GM19463 (cell line): ENCODE data around the gene ADCY9.
"Not testable (repeated sequence)": the region's sequence is repeated elsewhere in the genome, so short reads cannot be mapped to it uniquely, and the experiment has no call there.

Source experiments
- ATAC-seq: cut with Tn5 transposase; IDR thresholded peaks from one replicate; pipeline ENCODE4 v1.9.1; 2021; ENCODE audit warnings: mild to moderate bottlenecking, moderate library complexity; ENCODE audit not compliant: unreplicated experiment

ADCY9 gene

GRCh38 chr16:3983081-3983520 is 133.1 kb downstream of the ADCY9 start:
- no peak for ATAC-seq

DNA sequence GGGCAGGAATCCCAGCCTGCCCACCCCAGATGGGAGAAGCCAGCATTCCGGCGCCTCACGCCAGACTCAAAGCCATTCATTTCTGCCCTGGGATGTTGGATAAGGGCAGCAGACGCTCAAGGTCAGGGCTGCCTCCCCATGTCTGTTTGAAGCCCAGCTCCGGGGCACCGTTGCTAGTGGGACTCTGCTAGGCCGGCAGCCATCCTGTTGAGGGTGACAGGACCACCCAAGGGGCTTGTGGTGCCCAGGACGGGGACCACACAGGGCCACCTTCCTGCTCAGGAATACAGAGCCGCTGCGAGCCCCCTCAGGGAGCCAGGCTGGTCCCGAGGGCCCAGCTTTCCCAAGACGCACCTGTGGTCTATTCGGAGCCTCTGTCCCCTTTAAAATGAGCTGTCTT is 134.0 kb downstream of the ADCY9 start:
- ATAC-seq = no peak

- no peak for ATAC-seq
These were observed 135.8 kb downstream of the ADCY9 start for GRCh38 chr16:3980253-3981111.

- no peak for ATAC-seq
These were observed 136.7 kb downstream of the ADCY9 start for GRCh38 chr16:3979518-3979917.

DNA sequence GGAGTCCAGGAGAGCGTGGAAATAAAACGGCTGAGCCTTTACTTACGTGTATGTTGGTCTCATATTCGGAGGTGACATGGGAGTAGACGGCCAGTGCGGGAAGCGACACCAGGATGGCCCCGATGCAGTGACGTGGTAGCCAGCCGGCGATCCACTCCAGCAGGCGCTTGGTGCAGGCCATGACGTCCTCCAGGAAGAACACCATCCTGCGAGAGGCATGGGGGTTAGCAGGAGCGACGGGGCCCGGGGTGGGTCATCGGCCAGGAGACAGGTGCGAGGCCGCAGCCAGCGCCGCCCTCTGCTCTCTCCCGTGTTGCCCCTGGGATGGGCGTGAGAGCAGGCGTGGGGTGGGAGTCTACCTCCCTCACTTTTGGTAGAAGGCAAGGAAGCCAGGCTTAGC is 137.2 kb downstream of the ADCY9 start:
- ATAC-seq = no peak

GRCh38 chr16:3977376-3977775 is 138.9 kb downstream of the ADCY9 start:
- no peak for ATAC-seq

DNA sequence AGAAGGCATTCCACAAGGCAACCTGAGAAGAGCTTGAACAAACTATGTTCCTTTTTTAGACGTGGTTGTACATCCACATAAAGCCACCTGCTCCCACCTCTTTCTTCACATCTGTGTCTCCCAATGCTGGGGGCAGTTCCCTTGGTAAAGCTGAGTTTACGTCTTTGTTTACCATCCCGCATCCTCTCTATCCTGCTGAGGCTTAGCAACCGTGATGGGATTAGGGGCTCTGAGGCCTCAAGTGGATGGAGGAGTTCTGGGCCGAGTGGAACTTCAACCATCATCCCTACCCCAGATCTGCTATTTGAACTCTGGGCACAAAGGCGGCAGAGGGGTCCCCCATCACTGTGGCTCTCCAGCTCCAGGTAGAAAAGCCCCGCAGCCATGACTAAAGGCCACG is 141.5 kb downstream of the ADCY9 start:
- no peak for ATAC-seq

DNA sequence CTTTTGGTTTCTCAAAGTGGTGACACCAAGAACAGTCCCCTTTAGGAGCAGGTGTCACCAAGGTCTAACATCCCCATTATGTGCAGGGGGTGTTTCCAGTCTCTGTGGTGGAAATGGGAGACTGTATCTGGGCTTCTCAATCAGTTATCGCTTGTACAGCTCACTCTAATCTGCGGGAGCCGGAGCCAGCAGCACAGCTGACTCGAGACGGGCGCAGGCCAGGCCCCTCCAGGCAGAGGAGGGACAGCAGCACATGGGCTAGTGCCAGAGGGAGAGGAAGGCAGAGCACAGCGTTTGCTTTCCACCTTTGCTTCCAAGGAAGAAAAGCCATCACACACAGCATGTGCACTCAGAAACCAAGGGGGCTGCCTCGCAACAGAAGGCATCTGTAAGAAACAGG is 144.5 kb downstream of the ADCY9 start:
- ATAC-seq = no peak

DNA sequence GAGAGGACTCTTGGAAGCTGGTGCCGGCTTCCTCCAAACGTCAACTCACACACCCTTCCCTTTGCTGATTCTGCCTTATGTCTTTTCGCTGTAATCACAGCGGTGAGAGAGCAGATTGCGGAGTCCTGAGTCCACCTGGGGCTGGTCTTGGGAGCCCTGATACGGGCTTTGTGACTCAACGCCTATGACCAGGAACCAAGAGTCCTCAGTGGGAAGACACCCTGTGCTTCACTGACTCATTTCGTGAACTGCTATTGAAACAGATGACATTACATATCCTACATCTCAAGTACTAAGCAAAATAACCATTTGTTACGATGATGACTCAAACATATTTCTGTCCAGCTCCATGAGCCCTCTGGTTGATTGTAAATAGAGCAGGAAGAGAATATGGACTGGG is 145.0 kb downstream of the ADCY9 start:
- ATAC-seq = peak; percentile 47

DNA sequence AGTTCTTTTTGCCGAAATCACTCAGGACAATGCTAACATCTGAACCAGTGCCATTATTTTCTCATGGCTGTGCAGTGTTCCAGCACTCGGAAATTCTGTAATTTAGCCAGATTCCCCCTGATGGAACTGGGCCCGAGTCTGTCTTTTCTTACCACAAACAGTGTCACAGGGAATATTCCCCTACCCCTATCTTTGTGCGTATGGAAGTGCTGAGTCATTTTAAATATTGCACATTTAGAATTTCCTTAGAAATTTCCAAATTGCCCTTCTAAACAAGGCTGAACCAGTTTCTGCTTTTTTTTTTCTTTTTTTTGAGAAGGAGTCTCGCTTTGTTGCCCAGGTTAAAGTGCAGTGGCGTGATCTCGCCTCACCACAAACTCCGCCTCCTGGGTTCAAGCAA is 147.7 kb downstream of the ADCY9 start:
- no peak for ATAC-seq

DNA sequence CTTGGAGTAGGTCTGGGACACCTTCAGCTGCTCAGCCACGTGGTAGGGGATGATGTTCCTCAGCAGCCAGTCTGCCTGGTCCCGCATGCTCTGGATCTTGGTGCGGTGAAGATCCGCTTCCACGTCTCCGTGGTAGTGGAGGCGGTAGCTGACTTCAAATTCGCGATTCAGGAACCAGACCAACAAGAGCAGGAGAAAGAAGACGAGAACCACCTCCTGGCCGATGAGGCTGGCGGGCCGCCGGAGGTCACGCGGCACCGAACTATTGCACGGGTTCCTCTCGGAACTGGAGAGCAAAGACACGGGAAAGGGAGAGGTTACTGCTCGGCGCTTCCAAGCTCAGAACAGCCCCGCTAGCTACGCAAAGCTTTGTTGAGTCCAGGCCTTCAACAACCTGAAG is 149.6 kb downstream of the ADCY9 start:
- ATAC-seq = no peak

DNA sequence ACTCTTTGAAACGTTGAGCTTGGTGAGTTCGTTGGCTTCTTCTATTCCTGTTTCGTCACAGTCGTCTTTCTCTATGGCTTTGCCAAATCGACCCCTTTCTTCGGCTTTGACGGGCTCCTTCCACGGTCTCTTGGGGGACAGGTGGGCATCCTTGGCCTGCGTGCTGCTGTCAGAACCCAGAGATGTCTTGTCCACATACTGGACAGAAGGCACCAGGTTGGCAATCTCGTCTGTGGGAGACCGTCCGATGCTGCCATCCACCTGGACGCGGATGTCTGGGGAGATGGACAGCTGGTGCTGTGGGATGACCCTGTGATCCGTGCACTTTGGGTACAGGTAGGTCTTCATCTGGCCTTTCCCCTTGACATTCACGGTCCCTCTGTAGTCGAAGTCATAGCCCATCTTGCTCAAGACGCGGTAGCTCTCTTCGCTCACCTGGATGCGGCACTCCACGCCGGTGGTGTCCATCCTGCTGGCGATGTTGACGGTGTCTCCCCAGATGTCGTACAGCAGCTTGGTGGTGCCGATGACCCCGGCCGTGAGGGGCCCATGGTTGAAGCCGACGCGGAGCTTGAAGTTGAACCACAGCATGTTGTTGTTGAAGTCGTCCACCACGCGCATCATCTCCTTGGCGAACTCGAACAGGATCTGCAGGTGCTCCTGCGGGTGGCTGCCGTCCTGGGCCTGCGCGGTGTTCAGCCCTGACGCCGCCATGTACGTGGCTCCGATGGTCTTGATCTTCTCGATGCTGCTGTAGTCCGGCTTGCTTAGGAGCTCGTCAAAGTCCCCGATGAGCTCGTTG is 150.3 kb downstream of the ADCY9 start:
- no peak for ATAC-seq

GRCh38 chr16:3965306-3965705 is 150.9 kb downstream of the ADCY9 start:
- no peak for ATAC-seq

GRCh38 chr16:3964686-3965290 is 151.5 kb downstream of the ADCY9 start:
- no peak for ATAC-seq

DNA sequence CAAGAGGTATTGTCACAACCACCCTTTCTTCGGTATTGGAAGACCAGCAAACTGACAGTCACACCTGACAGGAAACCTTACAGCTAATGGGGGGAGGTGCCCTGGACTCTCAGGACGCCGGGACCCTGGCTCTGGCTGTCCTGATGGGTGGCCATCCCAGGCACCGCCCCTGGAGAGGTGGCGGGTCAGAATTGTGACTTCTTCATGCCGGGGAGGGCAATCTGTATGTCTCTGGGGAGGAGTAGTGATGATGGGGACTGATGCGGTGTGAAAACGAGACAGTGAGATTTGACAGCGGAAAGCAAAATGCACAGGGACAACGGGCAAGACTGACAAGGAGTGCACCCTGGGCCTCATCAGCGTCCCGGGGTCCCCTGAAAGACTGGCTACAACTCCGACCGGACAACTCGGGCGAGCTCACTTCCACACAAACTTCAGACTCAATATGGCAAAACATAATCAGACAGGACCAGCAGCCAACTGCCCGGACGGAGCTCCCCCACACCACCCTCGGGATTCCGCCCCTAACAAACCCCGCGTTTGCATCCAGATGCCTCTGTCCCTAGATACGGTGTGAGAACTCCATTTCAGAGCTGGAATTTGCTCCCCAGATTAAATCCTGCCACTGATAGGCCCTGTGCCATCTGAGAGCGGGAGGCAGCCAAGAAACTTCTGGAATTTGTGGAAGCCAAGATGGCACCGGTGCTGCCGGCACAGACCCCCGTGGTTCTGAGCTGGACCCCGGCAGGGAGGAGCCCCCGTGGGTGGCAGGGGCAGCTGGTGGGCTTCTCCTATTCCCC is 152.2 kb downstream of the ADCY9 start:
- ATAC-seq = no peak

- no peak for ATAC-seq
These were observed 153.0 kb downstream of the ADCY9 start for GRCh38 chr16:3963203-3963602.

DNA sequence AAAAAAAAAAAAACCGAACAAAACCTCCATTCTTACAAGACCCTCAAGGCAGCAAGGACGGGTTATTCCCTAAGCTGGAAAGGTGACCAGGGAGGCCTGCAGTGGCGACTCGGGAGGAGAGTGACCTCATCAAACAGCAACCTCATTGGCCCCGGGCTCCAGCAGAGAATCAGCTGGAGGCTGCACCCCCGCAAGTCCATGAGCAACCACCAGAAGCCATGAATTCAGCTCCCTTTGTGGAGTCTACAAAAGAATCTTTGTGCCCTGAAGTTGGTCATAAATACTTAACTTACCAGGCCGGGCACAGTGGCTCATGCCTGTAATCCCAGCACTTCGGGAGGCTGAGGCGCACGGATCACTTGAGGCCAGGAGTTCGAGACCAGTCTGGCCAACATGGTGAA is 154.8 kb downstream of the ADCY9 start:
- no peak for ATAC-seq

- ATAC-seq = not testable (repeated sequence)
These were observed 156.2 kb downstream of the ADCY9 start for GRCh38 chr16:3959926-3960590.

DNA sequence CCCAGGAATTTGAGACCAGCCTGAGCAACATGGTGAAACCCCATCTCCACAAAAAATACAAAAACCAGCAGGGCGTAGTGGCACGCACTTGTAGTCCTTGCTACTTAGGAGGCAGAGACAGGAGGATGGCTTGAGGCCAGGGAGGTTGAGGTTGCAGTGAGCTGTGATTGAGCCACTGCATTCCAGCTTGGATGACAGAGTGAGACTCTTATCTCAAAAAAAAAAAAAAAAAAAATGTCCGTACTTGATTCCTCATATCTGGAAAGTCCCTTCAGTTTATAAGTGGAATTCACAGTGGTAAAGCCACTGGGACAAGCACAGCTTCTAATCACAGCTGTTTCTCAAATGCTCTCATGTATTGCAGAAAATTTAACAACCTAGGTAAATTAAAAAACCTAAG is 157.1 kb downstream of the ADCY9 start:
- no peak for ATAC-seq

GRCh38 chr16:3957344-3957980 is 158.8 kb downstream of the ADCY9 start:
- no peak for ATAC-seq
